Activated CD4-positive, alpha-beta memory T cell treated with anti-CD3 and anti-CD28 coated beads, Interleukin-2, amount 10 ng/mL, durations not matched to agents 7 days and 5 days (primary cell): ENCODE results near the gene PCNX3. TPM values are rescaled to one million over a fixed set of nuclear protein-coding genes. Genes with fewer than 3 reads are reported as not detected.
A peak's percentile ranks its signal among the peaks of the same experiment; 100 is the strongest.

ENCODE experiments used
- CTCF ChIA-PET: fragments of 350-600 bp; sonication (Branson Sonifier 250); formaldehyde crosslinking; loops from one replicate; lab custom pipeline; 2021; ENCODE audit warnings: antibody characterized with exemption, inconsistent platforms; lab: Charles Lee
- POLR2A ChIA-PET: fragments of 350-600 bp; sonication (Branson Sonifier 250); formaldehyde crosslinking; loops from one replicate; lab custom pipeline; 2021; ENCODE audit warnings: antibody characterized with exemption; lab: Charles Lee
- DNase-seq: peaks from one replicate; pipeline ENCODE4 v3.0.0-alpha.2; 2020
- H3K27ac Mint-ChIP-seq: one replicate; pipeline ENCODE4 v1.8.0; 2021; ENCODE audit warnings: mild to moderate bottlenecking, mixed read lengths
- H3K27me3 Mint-ChIP-seq: one replicate; pipeline ENCODE4 v1.8.0; 2021; ENCODE audit warnings: mixed read lengths
- H3K36me3 Mint-ChIP-seq: one replicate; pipeline ENCODE4 v1.8.0; 2021; ENCODE audit warnings: low read depth, mixed read lengths
- H3K4me1 Mint-ChIP-seq: one replicate; pipeline ENCODE4 v1.8.0; 2021; ENCODE audit warnings: mixed read lengths
- H3K4me3 Mint-ChIP-seq: one replicate; pipeline ENCODE4 v1.8.0; 2021; ENCODE audit warnings: mild to moderate bottlenecking, mixed read lengths
- H3K9me3 Mint-ChIP-seq: one replicate; pipeline ENCODE4 v1.8.0; 2021; ENCODE audit warnings: mixed read lengths
- total RNA-seq, 2 experiments: library from RNA; stranded (reverse); gene quantifications; one replicate each; pipeline ENCODE4 v1.2.3, GENCODE V29; 2021

The PCNX3 gene
- total RNA-seq, 2 experiments from 2014 or later, result 39.8 to 40.3 TPM

DNA sequence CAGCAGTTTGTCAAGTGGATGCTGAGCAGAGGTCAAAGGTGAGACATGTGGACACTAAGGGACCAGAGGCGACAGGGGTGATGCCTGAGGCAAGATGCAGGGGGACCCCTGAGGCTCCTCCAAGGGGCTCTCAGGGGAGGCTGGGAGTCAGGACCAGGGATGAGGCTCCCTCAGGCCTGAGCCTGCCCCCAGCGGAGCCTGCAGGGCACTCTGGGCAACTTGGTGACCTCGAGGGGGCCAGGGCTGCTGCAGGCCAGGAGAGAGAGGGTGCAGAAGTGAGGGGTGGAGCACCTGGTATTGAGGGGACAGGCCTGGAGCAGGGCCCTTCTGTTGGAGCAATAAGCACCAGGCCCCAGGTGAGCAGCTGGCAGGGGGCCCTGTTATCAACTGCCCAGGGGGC lies 33.6 kb upstream of the PCNX3 start:
- ChIA-PET POLR2A (interaction anchor here (0.7 to 2.7 kb wide), 3 partner anchors 9 to 13 kb away, joined by 3 to 8 read pairs (median 3); partner anchors contain the start of genes FAM89B, KCNK7 and ZNRD2), CTCF (interaction anchor here (1.2 kb wide), 1 partner anchor 41 kb away, joined by 6 read pairs; no protein-coding TSS in a partner anchor)
- Mint-ChIP-seq H3K4me3 (no peak overlapping the region), H3K9me3 (no peaks in the 10 kb centered on the region), H3K27ac (no peak overlapping the region), H3K27me3 (no peaks in the 10 kb centered on the region), H3K4me1 (peaks cover 55% of the 10 kb centered on the region), H3K36me3 (peaks cover 65% of the 10 kb centered on the region)
- DNase-seq, result no peak

GRCh38 chr11:65583589-65583988 lies 32.0 kb upstream of the PCNX3 start:
- POLR2A ChIA-PET, result interaction anchor here (1.3 to 1.4 kb wide), 3 partner anchors 8 to 18 kb away, joined by 3 to 8 read pairs (median 3); partner anchors contain the start of gene EHBP1L1
- CTCF ChIA-PET, result interaction anchor here (1.2 kb wide), 2 partner anchors 11 to 42 kb away, joined by 5 read pairs; no protein-coding TSS in a partner anchor
- peaks cover 61% of the 10 kb centered on the region for H3K4me1 Mint-ChIP-seq
- H3K27ac Mint-ChIP-seq, result peak overlapping the region; percentile 50
- H3K9me3 Mint-ChIP-seq, result no peaks in the 10 kb centered on the region
- DNase-seq, result no peak
- no peak overlapping the region for H3K4me3 Mint-ChIP-seq
- peaks cover 65% of the 10 kb centered on the region for H3K36me3 Mint-ChIP-seq
- no peaks in the 10 kb centered on the region for H3K27me3 Mint-ChIP-seq

DNA sequence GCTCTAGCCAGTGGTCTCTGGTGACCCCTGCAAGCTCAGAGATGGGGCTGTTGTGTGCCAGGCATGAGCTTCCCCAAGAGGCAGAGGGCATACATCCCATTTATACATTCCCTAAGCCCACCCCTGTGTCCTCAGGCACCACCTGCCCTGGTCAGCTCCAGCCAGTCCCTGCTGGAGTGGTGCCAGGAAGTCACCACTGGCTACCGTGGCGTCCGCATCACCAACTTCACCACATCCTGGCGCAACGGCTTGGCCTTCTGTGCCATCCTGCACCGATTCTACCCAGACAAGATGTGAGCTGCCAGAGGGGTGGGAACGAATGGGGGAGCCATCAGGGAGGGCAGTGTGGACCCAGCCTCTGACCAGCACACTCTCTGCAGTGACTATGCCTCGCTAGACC lies 31.5 kb upstream of the PCNX3 start:
- no peak overlapping the region for H3K4me3 Mint-ChIP-seq
- peak overlapping the region; percentile 50 for H3K27ac Mint-ChIP-seq
- no peaks in the 10 kb centered on the region for H3K9me3 Mint-ChIP-seq
- peaks cover 67% of the 10 kb centered on the region for H3K36me3 Mint-ChIP-seq
- POLR2A ChIA-PET, result interaction anchor here (1.3 to 1.4 kb wide), 3 partner anchors 8 to 18 kb away, joined by 3 to 8 read pairs (median 3); partner anchors contain the start of gene EHBP1L1
- CTCF ChIA-PET, result interaction anchor here (1.2 kb wide), 2 partner anchors 10 to 43 kb away, joined by 5 read pairs; no protein-coding TSS in a partner anchor
- no peaks in the 10 kb centered on the region for H3K27me3 Mint-ChIP-seq
- no peak for DNase-seq
- H3K4me1 Mint-ChIP-seq, result peaks cover 63% of the 10 kb centered on the region

DNA sequence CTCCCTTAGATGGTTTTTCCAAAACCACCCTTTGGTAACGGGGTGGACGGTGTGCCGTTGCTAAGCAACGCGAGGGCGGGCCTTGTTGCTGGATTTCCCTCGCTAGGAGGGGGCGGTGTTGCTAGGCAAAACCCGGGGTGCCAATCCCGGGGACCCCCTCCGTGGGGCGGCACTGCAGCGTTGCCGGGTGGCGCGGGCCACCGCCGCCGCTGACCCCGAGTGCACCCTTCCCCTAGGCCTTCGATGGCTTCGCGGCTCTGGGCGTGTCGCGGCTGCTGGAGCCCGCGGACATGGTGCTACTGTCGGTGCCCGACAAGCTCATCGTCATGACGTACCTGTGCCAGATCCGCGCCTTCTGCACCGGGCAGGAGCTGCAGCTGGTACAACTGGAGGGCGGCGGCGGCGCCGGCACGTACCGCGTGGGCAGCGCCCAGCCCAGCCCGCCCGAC lies 30.8 kb upstream of the PCNX3 start:
- H3K27ac Mint-ChIP-seq, result no peak overlapping the region
- no peak overlapping the region for H3K4me3 Mint-ChIP-seq
- H3K36me3 Mint-ChIP-seq, result peaks cover 61% of the 10 kb centered on the region
- H3K9me3 Mint-ChIP-seq, result no peaks in the 10 kb centered on the region
- CTCF ChIA-PET, result interaction anchor here (1.2 to 5.6 kb wide), 2 partner anchors 8 to 10 kb away, joined by 5 to 60 read pairs; partner anchors contain the start of gene EHBP1L1
- DNase-seq, result no peak
- POLR2A ChIA-PET, result interaction anchor here (1.3 to 8.9 kb wide), 3 partner anchors 9 to 19 kb away, joined by 3 to 65 read pairs (median 8); partner anchors contain the start of genes EHBP1L1, FAM89B and ZNRD2
- H3K4me1 Mint-ChIP-seq, result peaks cover 62% of the 10 kb centered on the region
- H3K27me3 Mint-ChIP-seq, result no peaks in the 10 kb centered on the region

DNA sequence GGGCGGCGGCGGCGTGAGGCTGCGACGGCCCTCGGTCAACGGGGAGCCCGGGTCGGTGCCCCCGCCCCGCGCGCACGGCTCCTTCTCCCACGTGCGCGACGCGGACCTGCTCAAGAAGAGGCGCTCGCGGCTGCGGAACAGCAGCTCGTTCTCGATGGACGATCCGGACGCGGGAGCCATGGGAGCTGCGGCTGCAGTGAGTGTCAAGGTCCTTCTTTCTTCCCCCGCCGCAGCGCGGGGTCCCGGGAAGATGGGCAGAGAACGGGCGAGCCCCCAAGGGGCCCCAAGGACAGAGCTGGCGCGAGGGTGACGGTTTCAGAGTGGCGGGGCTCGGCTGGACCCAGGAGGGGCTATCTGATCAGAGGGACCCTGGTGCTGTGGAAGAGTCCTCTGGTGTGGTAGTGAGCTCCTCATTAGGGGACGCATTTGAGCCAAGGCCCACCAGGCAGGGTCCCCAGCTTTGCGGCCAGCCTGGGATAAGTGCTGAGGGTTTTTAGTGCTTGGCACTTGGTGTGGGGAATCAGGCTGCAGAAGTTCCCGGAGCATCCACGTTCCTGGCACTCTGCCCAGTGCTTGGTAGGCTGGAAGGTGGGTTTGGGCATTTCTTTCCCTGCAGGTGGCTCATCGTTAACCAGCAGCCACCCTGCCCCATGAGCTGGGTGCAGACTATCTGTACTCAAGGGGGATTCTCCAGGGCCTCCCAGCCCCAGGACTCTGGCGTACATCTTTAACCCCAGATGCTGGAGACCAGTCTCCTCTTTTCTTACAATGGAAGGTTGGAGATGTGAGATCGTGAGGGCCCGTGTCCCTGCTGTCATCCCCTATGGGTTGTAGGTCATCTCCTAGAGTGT lies 30.0 kb upstream of the PCNX3 start:
- Mint-ChIP-seq H3K4me1 (peaks cover 56% of the 10 kb centered on the region), H3K4me3 (no peak overlapping the region), H3K27ac (peak overlapping the region; percentile 95), H3K27me3 (no peaks in the 10 kb centered on the region), H3K36me3 (peaks cover 60% of the 10 kb centered on the region), H3K9me3 (no peaks in the 10 kb centered on the region)
- DNase-seq, result no peak
- POLR2A ChIA-PET, result interaction anchor here (1.4 to 8.9 kb wide), 3 partner anchors 9 to 52 kb away, joined by 3 to 96 read pairs (median 65); partner anchors contain the start of genes EHBP1L1, FAM89B, SIPA1 and ZNRD2
- CTCF ChIA-PET, result interaction anchor here (5.6 kb wide), 1 partner anchor 8 kb away, joined by 60 read pairs; the partner anchor contains the start of gene EHBP1L1

GRCh38 chr11:65586247-65586630 lies 29.3 kb upstream of the PCNX3 start:
- H3K27ac Mint-ChIP-seq, result peak overlapping the region; percentile 95
- H3K27me3 Mint-ChIP-seq, result no peaks in the 10 kb centered on the region
- H3K4me1 Mint-ChIP-seq, result peaks cover 56% of the 10 kb centered on the region
- CTCF ChIA-PET, result interaction anchor here (2.1 to 5.6 kb wide), 2 partner anchors 9 to 10 kb away, joined by 7 to 60 read pairs; partner anchors contain the start of genes EHBP1L1 and KCNK7
- peaks cover 57% of the 10 kb centered on the region for H3K36me3 Mint-ChIP-seq
- no peak for DNase-seq
- H3K9me3 Mint-ChIP-seq, result no peaks in the 10 kb centered on the region
- POLR2A ChIA-PET, result interaction anchor here (0.9 to 8.9 kb wide), 5 partner anchors 9 to 51 kb away, joined by 3 to 96 read pairs (median 3); partner anchors contain the start of genes EHBP1L1, FAM89B, SIPA1 and ZNRD2
- no peak overlapping the region for H3K4me3 Mint-ChIP-seq

- CTCF ChIA-PET, result interaction anchor here (0.6 to 5.6 kb wide), 10 partner anchors 9 to 802 kb away, joined by 3 to 60 read pairs (median 3); partner anchors contain the start of genes EHBP1L1, FAM89B, KCNK7 and ZNRD2
- H3K27me3 Mint-ChIP-seq, result no peaks in the 10 kb centered on the region
- H3K4me1 Mint-ChIP-seq, result peaks cover 56% of the 10 kb centered on the region
- no peak for DNase-seq
- POLR2A ChIA-PET, result interaction anchor here (0.9 to 8.9 kb wide), 7 partner anchors 10 to 162 kb away, joined by 3 to 96 read pairs (median 3); partner anchors contain the start of genes EHBP1L1, FAM89B, SIPA1 and ZNRD2
- no peak overlapping the region for H3K4me3 Mint-ChIP-seq
- no peaks in the 10 kb centered on the region for H3K9me3 Mint-ChIP-seq
- peak overlapping the region; percentile 95 for H3K27ac Mint-ChIP-seq
- peaks cover 57% of the 10 kb centered on the region for H3K36me3 Mint-ChIP-seq
Observed at GRCh38 chr11:65586676-65587075, 28.9 kb upstream of the PCNX3 start.

DNA sequence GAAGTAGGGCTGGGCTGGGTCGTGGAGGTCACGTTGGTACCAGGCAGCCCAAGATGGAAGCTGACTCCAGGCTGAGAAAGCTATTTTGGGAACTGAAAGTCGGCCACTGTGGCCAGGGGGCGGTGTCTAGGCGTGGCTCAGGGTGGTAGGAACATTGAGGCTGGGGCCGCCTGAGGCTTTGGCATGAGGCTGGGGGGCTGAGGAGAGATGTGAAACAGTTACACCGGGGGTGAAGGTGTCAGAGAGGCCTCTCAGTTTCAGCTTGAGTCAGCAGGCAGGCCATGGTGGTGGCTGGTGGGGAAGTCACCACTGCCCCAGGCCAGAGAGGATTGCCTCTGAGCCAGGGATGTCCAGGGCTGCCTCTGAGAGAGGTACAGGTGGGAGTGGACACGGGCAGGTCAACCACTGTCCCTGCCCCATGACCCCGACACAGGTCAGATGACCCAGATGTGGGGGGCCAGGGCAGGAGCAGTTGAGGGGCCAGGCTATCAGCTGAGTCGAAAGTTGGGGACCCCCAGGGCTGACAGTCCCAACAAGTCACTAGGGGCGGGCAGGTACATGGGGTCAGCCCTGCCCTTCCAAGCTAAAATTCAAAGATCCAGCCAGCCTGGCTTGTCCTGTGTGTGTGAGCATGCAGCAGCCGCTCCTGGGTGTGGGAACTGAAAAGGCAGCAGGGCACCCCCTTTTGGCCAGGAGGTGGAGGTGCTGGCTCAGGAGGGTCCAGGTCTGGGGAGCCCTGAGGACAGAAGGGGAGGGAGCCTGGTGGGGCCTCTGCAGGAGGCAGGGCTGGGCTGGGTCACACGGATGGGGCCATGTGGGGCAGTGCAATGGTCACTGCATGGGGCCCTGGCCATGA lies 27.1 kb upstream of the PCNX3 start:
- peak; percentile 83 for DNase-seq
- Mint-ChIP-seq H3K9me3 (no peaks in the 10 kb centered on the region), H3K4me1 (peaks cover 43% of the 10 kb centered on the region), H3K27ac (peak overlapping the region; percentile 95), H3K27me3 (no peaks in the 10 kb centered on the region), H3K36me3 (peaks cover 41% of the 10 kb centered on the region), H3K4me3 (peak overlapping the region; percentile 44)
- CTCF ChIA-PET, result interaction anchor here (0.6 to 5.6 kb wide), 24 partner anchors 7 to 1582 kb away, joined by 3 to 60 read pairs (median 4); partner anchors contain the start of genes EHBP1L1, FAM89B, KCNK7 and MAP3K11
- POLR2A ChIA-PET, result interaction anchor here (0.8 to 8.9 kb wide), 20 partner anchors 9 to 201 kb away, joined by 3 to 96 read pairs (median 4); partner anchors contain the start of genes EHBP1L1, FAM89B, FRMD8 and MALAT1

- no peak for DNase-seq
- no peak overlapping the region for H3K4me3 Mint-ChIP-seq
- POLR2A ChIA-PET, result interaction anchor here (1.1 to 8.9 kb wide), 9 partner anchors 13 to 82 kb away, joined by 3 to 96 read pairs (median 9); partner anchors contain the start of genes EHBP1L1, FAM89B, MAP3K11 and PCNX3
- no peaks in the 10 kb centered on the region for H3K9me3 Mint-ChIP-seq
- H3K36me3 Mint-ChIP-seq, result peaks cover 33% of the 10 kb centered on the region
- H3K27me3 Mint-ChIP-seq, result no peaks in the 10 kb centered on the region
- CTCF ChIA-PET, result interaction anchor here (0.6 to 5.6 kb wide), 9 partner anchors 12 to 225 kb away, joined by 3 to 60 read pairs (median 12); partner anchors contain the start of genes EHBP1L1, FAM89B, MAP3K11 and PCNX3
- H3K27ac Mint-ChIP-seq, result peak overlapping the region; percentile 52
- peaks cover 44% of the 10 kb centered on the region for H3K4me1 Mint-ChIP-seq
Observed at GRCh38 chr11:65589444-65590239, 25.9 kb upstream of the PCNX3 start.

DNA sequence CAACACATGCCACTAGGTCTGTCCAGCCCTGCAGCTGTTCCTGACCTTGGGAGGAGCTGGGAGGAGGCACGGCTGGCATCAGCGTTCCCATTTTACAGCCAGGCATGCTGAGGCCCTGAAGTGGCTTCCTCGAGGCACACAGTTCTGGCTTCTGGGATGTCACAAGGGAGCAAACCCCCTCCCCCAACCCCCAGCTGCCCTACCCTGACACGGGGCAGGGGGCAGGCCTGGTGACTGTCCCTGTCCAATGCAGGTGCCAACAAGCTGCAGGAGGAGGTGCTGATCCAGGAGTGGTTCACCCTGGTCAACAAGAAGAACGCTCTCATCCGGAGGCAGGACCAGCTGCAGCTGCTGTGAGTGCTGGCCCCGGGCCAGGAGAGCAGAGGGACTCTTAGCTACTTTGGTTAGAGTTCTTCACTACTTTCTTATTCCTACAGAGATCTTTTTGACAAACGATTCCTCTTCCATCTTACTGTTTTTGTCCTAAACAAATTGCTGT lies 25.3 kb upstream of the PCNX3 start:
- ChIA-PET POLR2A (interaction anchor here (1.1 to 8.9 kb wide), 3 partner anchors 13 to 23 kb away, joined by 5 to 96 read pairs (median 65); partner anchors contain the start of genes EHBP1L1, FAM89B and ZNRD2), CTCF (interaction anchor here (1.2 to 5.6 kb wide), 3 partner anchors 13 to 49 kb away, joined by 12 to 60 read pairs (median 45); partner anchors contain the start of genes EHBP1L1, FAM89B and ZNRD2)
- H3K27ac Mint-ChIP-seq, result peak overlapping the region; percentile 40

More for the DNA sequence above, 25.3 kb upstream of the PCNX3 start:
- Mint-ChIP-seq H3K4me1 (peaks cover 50% of the 10 kb centered on the region), H3K4me3 (no peak overlapping the region), H3K27me3 (no peaks in the 10 kb centered on the region), H3K36me3 (peaks cover 35% of the 10 kb centered on the region), H3K9me3 (no peaks in the 10 kb centered on the region)
- no peak for DNase-seq
